Skeletal muscle satellite cell (primary cell): ENCODE results near the gene SERPINA12.

Experiments used
- H3K27me3 ChIP-seq: 2 replicates; pipeline ENCODE4 v1.7.0; 2013; ENCODE audit warnings: low read length; ENCODE audit not compliant: control insufficient read depth, insufficient read depth
- H3K36me3 ChIP-seq: 2 replicates; pipeline ENCODE4 v1.7.0; 2013; ENCODE audit warnings: mild to moderate bottlenecking, control low read depth, low read length; ENCODE audit not compliant: insufficient read depth
- H3K4me1 ChIP-seq: 2 replicates; pipeline ENCODE4 v1.7.0; 2013; ENCODE audit warnings: low read length; ENCODE audit not compliant: control insufficient read depth, insufficient read depth
- H3K4me2 ChIP-seq: 2 replicates; pipeline ENCODE4 v1.7.0; 2013; ENCODE audit warnings: mild to moderate bottlenecking, low read length
- H3K4me3 ChIP-seq: 2 replicates; pipeline ENCODE4 v1.7.0; 2013; ENCODE audit warnings: low read length
- H3K9ac ChIP-seq: 2 replicates; pipeline ENCODE4 v1.7.0; 2013; ENCODE audit warnings: mild to moderate bottlenecking, low read depth, low read length, moderate library complexity
- H3K9me3 ChIP-seq: replicated peaks from 2 replicates; pipeline ENCODE4 v1.7.0; 2013; ENCODE audit warnings: mild to moderate bottlenecking, control low read depth, low read length

Gene SERPINA12

GRCh38 chr14:94543449-94544124 is 34.3 kb upstream of the SERPINA12 start:
- no peak overlapping the region for H3K4me2 ChIP-seq
- no peaks in the 10 kb centered on the region for H3K27me3 ChIP-seq
- H3K9me3 ChIP-seq = no peaks in the 10 kb centered on the region
- H3K4me3 ChIP-seq = no peak overlapping the region
- peaks cover 22% of the 10 kb centered on the region for H3K4me1 ChIP-seq
- H3K9ac ChIP-seq = no peak overlapping the region
- H3K36me3 ChIP-seq = no peaks in the 10 kb centered on the region

- no peak overlapping the region for H3K9ac ChIP-seq
- no peak overlapping the region for H3K4me3 ChIP-seq
- no peaks in the 10 kb centered on the region for H3K27me3 ChIP-seq
- H3K4me1 ChIP-seq = peaks cover 22% of the 10 kb centered on the region
- no peaks in the 10 kb centered on the region for H3K36me3 ChIP-seq
- H3K4me2 ChIP-seq = no peak overlapping the region
- H3K9me3 ChIP-seq = no peaks in the 10 kb centered on the region
Measured at GRCh38 chr14:94542811-94543440, 33.7 kb upstream of the SERPINA12 start.

- Histone ChIP-seq H3K36me3 (no peaks in the 10 kb centered on the region), H3K27me3 (no peaks in the 10 kb centered on the region), H3K4me2 (no peak overlapping the region), H3K9me3 (no peaks in the 10 kb centered on the region), H3K9ac (no peak overlapping the region), H3K4me3 (no peak overlapping the region), H3K4me1 (peaks cover 22% of the 10 kb centered on the region)
Measured at GRCh38 chr14:94542111-94542810, 33.0 kb upstream of the SERPINA12 start.

- Histone ChIP-seq H3K27me3 (no peaks in the 10 kb centered on the region), H3K4me3 (no peak overlapping the region), H3K4me1 (peaks cover 22% of the 10 kb centered on the region), H3K4me2 (no peak overlapping the region), H3K36me3 (no peaks in the 10 kb centered on the region), H3K9me3 (no peaks in the 10 kb centered on the region), H3K9ac (no peak overlapping the region)
Measured at GRCh38 chr14:94541234-94541975, 32.1 kb upstream of the SERPINA12 start.

GRCh38 chr14:94540031-94540794 is 30.9 kb upstream of the SERPINA12 start:
- Histone ChIP-seq H3K36me3 (no peaks in the 10 kb centered on the region), H3K9me3 (no peaks in the 10 kb centered on the region), H3K9ac (no peak overlapping the region), H3K27me3 (no peaks in the 10 kb centered on the region), H3K4me2 (peak overlapping the region; percentile 60), H3K4me3 (peak overlapping the region; percentile 19), H3K4me1 (peaks cover 22% of the 10 kb centered on the region)

GRCh38 chr14:94539181-94539580 is 29.9 kb upstream of the SERPINA12 start:
- Histone ChIP-seq H3K4me3 (no peak overlapping the region), H3K4me2 (no peak overlapping the region), H3K9ac (no peak overlapping the region), H3K36me3 (no peaks in the 10 kb centered on the region), H3K9me3 (no peaks in the 10 kb centered on the region), H3K4me1 (peaks cover 22% of the 10 kb centered on the region), H3K27me3 (no peaks in the 10 kb centered on the region)

- no peak overlapping the region for H3K4me2 ChIP-seq
- H3K4me3 ChIP-seq = no peak overlapping the region
- peaks cover 22% of the 10 kb centered on the region for H3K4me1 ChIP-seq
- no peak overlapping the region for H3K9ac ChIP-seq
- H3K27me3 ChIP-seq = no peaks in the 10 kb centered on the region
- H3K9me3 ChIP-seq = no peaks in the 10 kb centered on the region
- H3K36me3 ChIP-seq = no peaks in the 10 kb centered on the region
Measured at GRCh38 chr14:94538070-94538740, 28.9 kb upstream of the SERPINA12 start.

GRCh38 chr14:94536836-94537235 is 27.6 kb upstream of the SERPINA12 start:
- H3K9ac ChIP-seq = no peak overlapping the region
- no peak overlapping the region for H3K4me2 ChIP-seq
- peaks cover 27% of the 10 kb centered on the region for H3K4me1 ChIP-seq
- no peaks in the 10 kb centered on the region for H3K9me3 ChIP-seq
- no peaks in the 10 kb centered on the region for H3K36me3 ChIP-seq
- H3K4me3 ChIP-seq = no peak overlapping the region
- H3K27me3 ChIP-seq = no peaks in the 10 kb centered on the region

GRCh38 chr14:94535506-94535905 is 26.2 kb upstream of the SERPINA12 start:
- Histone ChIP-seq H3K9ac (no peak overlapping the region), H3K4me2 (no peak overlapping the region), H3K27me3 (no peaks in the 10 kb centered on the region), H3K9me3 (no peaks in the 10 kb centered on the region), H3K4me3 (no peak overlapping the region), H3K4me1 (peaks cover 25% of the 10 kb centered on the region), H3K36me3 (no peaks in the 10 kb centered on the region)

GRCh38 chr14:94532447-94532846 is 23.2 kb upstream of the SERPINA12 start:
- Histone ChIP-seq H3K36me3 (no peaks in the 10 kb centered on the region), H3K4me3 (no peak overlapping the region), H3K9ac (peak overlapping the region; percentile 31), H3K9me3 (no peaks in the 10 kb centered on the region), H3K27me3 (peaks cover 5% of the 10 kb centered on the region), H3K4me1 (peaks cover 16% of the 10 kb centered on the region), H3K4me2 (no peak overlapping the region)
